Measurements from ENCODE around the gene BLM.

Gene BLM

GRCh38 chr15:90677807-90678790 is 39.0 kb upstream of the BLM start:
- TF ChIP-seq NFRKB (IDR thresholded peaks at IDR 0.05) (no peak), SP1 (IDR thresholded peaks at IDR 0.05) (no peak), TARDBP (IDR thresholded peaks at IDR 0.05) (no peak), FOXM1 (IDR thresholded peaks at IDR 0.05; ENCODE audit: borderline replicate concordance) (no peak), SUZ12 (IDR thresholded peaks at IDR 0.05) (no peak)
- DNase-seq (ENCODE audit: extremely low spot score): no peak
- CTCF ChIA-PET: no interaction called here
- POLR2A ChIA-PET: no interaction called here

DNA sequence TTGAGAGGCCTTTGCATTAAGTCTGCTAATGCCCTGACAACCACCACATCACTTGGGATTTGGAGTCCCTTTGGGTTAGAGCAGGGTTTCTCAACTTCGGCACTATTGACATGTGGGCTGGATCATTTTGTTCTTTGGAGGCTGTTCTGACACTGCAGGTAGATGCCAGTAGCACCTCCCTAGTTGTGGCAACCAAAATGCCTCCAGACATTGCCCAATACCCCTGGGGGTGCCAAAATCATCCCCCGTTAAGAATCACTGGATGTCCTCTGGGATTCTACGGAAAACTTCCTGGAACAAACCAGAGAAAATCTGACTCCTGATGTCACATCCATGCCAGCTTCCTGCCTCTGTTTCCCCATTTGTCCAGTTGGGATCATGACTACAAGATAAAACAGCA is 37.2 kb upstream of the BLM start:
- ChIA-PET POLR2A (no interaction called here), CTCF (no interaction called here)
- no peak for DNase-seq (ENCODE audit: extremely low spot score)
- TF ChIP-seq PKNOX1 (IDR thresholded peaks at IDR 0.05): no peak
- no peak for TF ChIP-seq SUZ12 (IDR thresholded peaks at IDR 0.05)
- TF ChIP-seq BHLHE40 (IDR thresholded peaks at IDR 0.05; ENCODE audit: borderline replicate concordance): no peak
- TF ChIP-seq ZNF384 (IDR thresholded peaks at IDR 0.05): no peak
- TF ChIP-seq FOXA1 (IDR thresholded peaks at IDR 0.05): no peak
- no peak for TF ChIP-seq L3MBTL2 (conservative IDR thresholded peaks at IDR 0.05)
- no peak for TF ChIP-seq ARNT (IDR thresholded peaks at IDR 0.05)
- TF ChIP-seq NFRKB (IDR thresholded peaks at IDR 0.05): no peak
- no peak for TF ChIP-seq SP1 (IDR thresholded peaks at IDR 0.05)
- no peak for TF ChIP-seq HDGF (IDR thresholded peaks at IDR 0.05; ENCODE audit: borderline replicate concordance)
- TF ChIP-seq CTBP1 (IDR thresholded peaks at IDR 0.05; ENCODE audit: borderline replicate concordance): no peak
- no peak for TF ChIP-seq LEF1 (IDR thresholded peaks at IDR 0.05; ENCODE audit: borderline replicate concordance)
- no peak for TF ChIP-seq TARDBP (IDR thresholded peaks at IDR 0.05)
- no peak for TF ChIP-seq ELF4 (IDR thresholded peaks at IDR 0.05)

- no peak for TF ChIP-seq ZNF384 (IDR thresholded peaks at IDR 0.05)
- no peak for TF ChIP-seq LEF1 (IDR thresholded peaks at IDR 0.05; ENCODE audit: borderline replicate concordance)
- TF ChIP-seq TARDBP (IDR thresholded peaks at IDR 0.05): no peak
- TF ChIP-seq BHLHE40 (IDR thresholded peaks at IDR 0.05; ENCODE audit: borderline replicate concordance): no peak
- no peak for TF ChIP-seq PKNOX1 (IDR thresholded peaks at IDR 0.05)
- TF ChIP-seq SP1 (IDR thresholded peaks at IDR 0.05): no peak
- TF ChIP-seq FOXM1 (IDR thresholded peaks at IDR 0.05; ENCODE audit: borderline replicate concordance): no peak
- TF ChIP-seq L3MBTL2 (conservative IDR thresholded peaks at IDR 0.05): no peak
- no peak for TF ChIP-seq FOXA1 (IDR thresholded peaks at IDR 0.05)
- TF ChIP-seq NFRKB (IDR thresholded peaks at IDR 0.05): no peak
- TF ChIP-seq CTBP1 (IDR thresholded peaks at IDR 0.05; ENCODE audit: borderline replicate concordance): no peak
- ChIA-PET POLR2A (no interaction called here), CTCF (no interaction called here)
- DNase-seq (ENCODE audit: extremely low spot score): no peak
Measured at GRCh38 chr15:90680371-90680935, 36.7 kb upstream of the BLM start.

DNA sequence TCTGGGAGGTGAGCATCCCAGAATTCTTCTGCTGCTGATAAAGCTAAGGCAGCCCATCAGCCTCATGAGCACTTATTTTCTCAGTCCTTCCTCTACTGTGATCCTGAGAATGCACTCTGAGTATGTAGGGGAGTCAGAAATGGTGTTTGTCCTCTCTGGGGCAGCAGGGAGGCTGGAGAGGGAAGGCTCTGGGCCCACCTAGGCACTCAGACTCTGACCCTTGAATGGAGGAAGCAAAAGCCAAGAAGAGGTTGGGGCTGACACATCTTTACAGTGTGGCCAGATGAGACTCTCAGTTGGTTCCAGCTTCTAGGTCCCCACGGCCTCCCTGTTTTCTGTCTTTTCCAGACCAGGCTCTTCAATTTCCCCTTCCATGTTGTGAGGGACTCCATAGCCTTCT is 36.1 kb upstream of the BLM start:
- ChIA-PET POLR2A (interaction anchor here (0.7 kb wide), 1 partner anchor 36 kb away, joined by 3 read pairs; the partner anchor contains the start of gene BLM), CTCF (no interaction called here)
- no peak for DNase-seq (ENCODE audit: extremely low spot score)
- TF ChIP-seq ARNT (IDR thresholded peaks at IDR 0.05): no peak
- TF ChIP-seq BHLHE40 (IDR thresholded peaks at IDR 0.05; ENCODE audit: borderline replicate concordance): no peak

- no peak for DNase-seq (ENCODE audit: extremely low spot score)
- POLR2A ChIA-PET: interaction anchor here (0.7 kb wide), 1 partner anchor 36 kb away, joined by 3 read pairs; the partner anchor contains the start of gene BLM
- no peak for TF ChIP-seq SUZ12 (IDR thresholded peaks at IDR 0.05)
- TF ChIP-seq TARDBP (IDR thresholded peaks at IDR 0.05): no peak
- TF ChIP-seq NFRKB (IDR thresholded peaks at IDR 0.05): no peak
- TF ChIP-seq FOXM1 (IDR thresholded peaks at IDR 0.05; ENCODE audit: borderline replicate concordance): no peak
- TF ChIP-seq ARNT (IDR thresholded peaks at IDR 0.05): no peak
- no peak for TF ChIP-seq ZNF384 (IDR thresholded peaks at IDR 0.05)
- CTCF ChIA-PET: no interaction called here
Measured at GRCh38 chr15:90681480-90681879, 35.7 kb upstream of the BLM start.

DNA sequence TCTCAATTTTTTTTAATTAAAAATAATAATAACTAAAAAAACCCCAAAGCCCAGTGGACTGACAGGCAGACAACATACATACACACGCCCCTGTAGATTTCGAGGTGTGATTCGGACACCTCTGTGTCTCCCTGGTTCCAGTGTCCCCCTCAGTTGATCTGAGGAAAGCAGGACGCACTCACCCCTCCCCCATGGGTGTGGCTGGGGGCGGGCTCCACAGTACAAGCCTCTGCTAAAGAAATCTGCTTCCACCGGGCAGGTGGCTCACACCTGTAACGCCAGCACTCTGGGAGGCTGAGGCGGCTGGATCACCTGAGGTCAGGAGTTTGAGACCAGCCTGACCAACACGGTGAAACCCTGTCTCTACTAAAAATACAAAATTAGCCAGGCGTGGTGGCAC is 33.8 kb upstream of the BLM start:
- TF ChIP-seq TARDBP (IDR thresholded peaks at IDR 0.05): no peak
- TF ChIP-seq FOXM1 (IDR thresholded peaks at IDR 0.05; ENCODE audit: borderline replicate concordance): no peak
- TF ChIP-seq CTBP1 (IDR thresholded peaks at IDR 0.05; ENCODE audit: borderline replicate concordance): no peak
- TF ChIP-seq ELF4 (IDR thresholded peaks at IDR 0.05): no peak
- TF ChIP-seq LEF1 (IDR thresholded peaks at IDR 0.05; ENCODE audit: borderline replicate concordance): no peak
- no peak for TF ChIP-seq SUZ12 (IDR thresholded peaks at IDR 0.05)
- no peak for TF ChIP-seq ZNF384 (IDR thresholded peaks at IDR 0.05)
- no peak for TF ChIP-seq ARNT (IDR thresholded peaks at IDR 0.05)
- TF ChIP-seq L3MBTL2 (conservative IDR thresholded peaks at IDR 0.05): no peak
- no peak for TF ChIP-seq FOXA1 (IDR thresholded peaks at IDR 0.05)
- no peak for TF ChIP-seq PKNOX1 (IDR thresholded peaks at IDR 0.05)
- CTCF ChIA-PET: no interaction called here
- DNase-seq (ENCODE audit: extremely low spot score): no peak
- POLR2A ChIA-PET: no interaction called here
